Mesendoderm (in vitro differentiated cells): ENCODE measurements around the gene CENPB.

Experiments
- DNase-seq: peaks from one replicate; pipeline ENCODE4 v3.0.0; 2013
- H2AK5ac ChIP-seq: 2 replicates; pipeline ENCODE4 v1.6.1; 2013; ENCODE audit warnings: low read length, inconsistent platforms
- H2BK120ac ChIP-seq: 2 replicates; pipeline ENCODE4 v1.6.1; 2013; ENCODE audit warnings: low read depth, mild to moderate bottlenecking, low read length, moderate library complexity, mixed read lengths
- H2BK15ac ChIP-seq: replicated peaks from 2 replicates; pipeline ENCODE4 v1.6.1; 2013; ENCODE audit warnings: low read depth, mild to moderate bottlenecking, moderate library complexity
- H2BK5ac ChIP-seq: 2 replicates; pipeline ENCODE4 v1.6.1; 2013; ENCODE audit warnings: low read length, inconsistent platforms
- H3K18ac ChIP-seq: 2 replicates; pipeline ENCODE4 v1.6.1; 2013; ENCODE audit warnings: mild to moderate bottlenecking, low read length, mixed read lengths
- H3K23ac ChIP-seq: one replicate; pipeline ENCODE4 v1.6.1; 2013; ENCODE audit warnings: low read length
- H3K27ac ChIP-seq: 2 replicates; pipeline ENCODE4 v1.5.1; 2013; ENCODE audit warnings: low read depth, mild to moderate bottlenecking, inconsistent platforms, low read length, moderate library complexity
- H3K27me3 ChIP-seq: 2 replicates; pipeline ENCODE4 v1.6.1; 2013; ENCODE audit warnings: low read length, control low read depth, mild to moderate bottlenecking, inconsistent platforms; ENCODE audit not compliant: insufficient read depth, poor library complexity
- H3K36me3 ChIP-seq: 2 replicates; pipeline ENCODE4 v1.6.1; 2013; ENCODE audit warnings: low read length, inconsistent platforms; ENCODE audit not compliant: control insufficient read depth, insufficient read depth
- H3K4ac ChIP-seq: one replicate; pipeline ENCODE4 v1.6.1; 2013; ENCODE audit warnings: low read depth, mild to moderate bottlenecking, low read length, moderate library complexity
- H3K4me1 ChIP-seq: 2 replicates; pipeline ENCODE4 v1.6.1; 2013; ENCODE audit warnings: low read depth, low read length, inconsistent platforms; ENCODE audit not compliant: control insufficient read depth
- H3K4me2 ChIP-seq: 2 replicates; pipeline ENCODE4 v1.6.1; 2013; ENCODE audit warnings: low read length
- H3K4me3 ChIP-seq: 2 replicates; pipeline ENCODE4 v1.5.1; 2013; ENCODE audit warnings: mild to moderate bottlenecking, low read length
- H3K56ac ChIP-seq: one replicate; pipeline ENCODE4 v1.6.1; 2013; ENCODE audit warnings: low read length
- H3K79me1 ChIP-seq: 2 replicates; pipeline ENCODE4 v1.6.1; 2013; ENCODE audit warnings: low read length, inconsistent platforms
- H3K79me2 ChIP-seq: 2 replicates; pipeline ENCODE4 v1.6.1; 2013; ENCODE audit warnings: mild to moderate bottlenecking, low read length; ENCODE audit not compliant: control insufficient read depth, insufficient read depth
- H3K9ac ChIP-seq: 2 replicates; pipeline ENCODE4 v1.6.1; 2013; ENCODE audit warnings: low read length, inconsistent platforms
- H4K5ac ChIP-seq: one replicate; pipeline ENCODE4 v1.6.1; 2013; ENCODE audit warnings: low read length
- H4K8ac ChIP-seq: one replicate; pipeline ENCODE4 v1.6.1; 2013; ENCODE audit warnings: low read depth, mild to moderate bottlenecking, control low read depth, low read length, moderate library complexity
- WGBS: extraction: QIAGEN DNeasy Blood & Tissue Kit; methylation state at CpG from one replicate; pipeline ENCODE4 v1.1.7; 2013; ENCODE audit warnings: low lambda C conversion rate, missing lambda C conversion rate; ENCODE audit not compliant: insufficient coverage; ENCODE audit errors: extremely low coverage; 5-methylcytosine and 5-hydroxymethylcytosine counted together

Gene CENPB

DNA sequence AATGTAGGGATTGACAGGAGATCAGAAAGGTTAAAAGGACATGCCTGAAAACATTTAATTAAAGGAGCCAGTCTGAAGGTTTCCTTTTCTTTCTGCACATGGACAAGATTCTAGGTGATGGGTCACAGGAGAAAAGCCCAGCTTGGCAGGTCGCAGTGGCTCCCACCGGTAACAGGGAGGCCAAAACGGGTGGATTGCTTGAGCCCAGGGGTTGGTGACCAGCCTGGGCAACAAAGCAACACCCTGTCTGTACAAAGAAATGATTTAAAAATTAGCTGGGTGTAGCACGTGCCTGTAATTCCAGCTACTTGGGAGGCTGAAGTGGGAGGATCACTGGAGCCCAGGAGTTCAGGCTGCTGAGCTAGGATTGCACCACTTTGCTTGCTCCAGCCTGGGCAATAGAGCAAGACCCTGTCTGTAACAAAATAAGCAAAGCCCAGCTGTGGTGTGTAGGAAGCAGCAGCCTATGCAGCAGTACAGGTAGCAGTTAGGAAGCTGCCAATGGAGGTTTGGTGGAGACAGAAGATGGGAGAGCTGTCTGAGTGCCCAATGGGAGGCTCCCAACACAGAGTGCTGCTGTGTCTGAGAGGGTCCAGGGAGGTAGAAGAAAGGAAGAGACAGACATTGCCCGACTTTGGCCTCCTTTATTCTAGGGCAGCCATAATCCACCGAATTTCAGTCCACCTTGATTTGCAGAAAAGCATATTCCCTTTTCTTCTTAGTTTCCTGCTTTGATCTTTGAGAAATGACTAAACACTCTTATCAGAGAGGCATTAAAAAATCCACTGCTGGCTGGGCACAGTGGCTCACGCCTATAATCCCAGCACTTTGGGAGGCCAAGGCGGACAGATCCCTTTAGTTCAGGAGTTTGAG is 26.7 kb upstream of the CENPB start:
- Histone ChIP-seq H2AK5ac (no peak overlapping the region), H3K27me3 (no peaks in the 10 kb centered on the region), H4K5ac (no peak overlapping the region), H3K79me1 (no peaks in the 10 kb centered on the region), H3K56ac (no peak overlapping the region), H2BK120ac (no peak overlapping the region), H3K27ac (no peak overlapping the region), H3K4me2 (no peak overlapping the region), H3K23ac (no peak overlapping the region), H3K4me3 (no peak overlapping the region), H3K36me3 (no peaks in the 10 kb centered on the region), H3K9ac (no peak overlapping the region), H3K79me2 (no peaks in the 10 kb centered on the region), H3K4me1 (no peaks in the 10 kb centered on the region), H2BK15ac (no peak overlapping the region), H3K18ac (no peak overlapping the region), H3K4ac (no peak overlapping the region), H4K8ac (no peak overlapping the region), H2BK5ac (no peak overlapping the region)
- WGBS, result no CpG with 5 or more reads among the region's 8 CpGs
- DNase-seq, result no peak

DNA sequence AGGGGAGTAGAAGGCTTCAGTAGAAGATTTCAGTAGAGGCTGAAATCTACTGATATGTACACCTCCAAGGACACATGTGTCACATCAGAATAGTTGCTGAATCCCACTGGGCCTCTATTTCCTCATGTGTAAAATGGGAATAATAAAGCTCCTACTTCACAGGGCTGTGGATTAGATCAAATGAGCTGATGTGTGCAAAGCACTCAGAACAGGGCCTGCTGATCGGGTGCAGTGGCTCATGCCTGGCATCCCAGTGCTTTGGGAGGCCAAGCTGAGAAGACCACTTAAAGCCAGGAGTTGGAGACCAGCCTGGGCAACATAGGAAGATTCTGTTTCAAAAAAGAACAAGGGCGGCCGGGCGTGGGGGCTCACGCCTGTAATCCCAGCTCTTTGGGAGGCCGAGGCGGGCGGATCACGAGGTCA is 25.7 kb upstream of the CENPB start:
- H3K27ac ChIP-seq, result no peak overlapping the region
- no peak overlapping the region for H2BK15ac ChIP-seq
- H3K27me3 ChIP-seq, result no peaks in the 10 kb centered on the region
- no peaks in the 10 kb centered on the region for H3K79me2 ChIP-seq
- no peak overlapping the region for H3K4me2 ChIP-seq
- H3K79me1 ChIP-seq, result no peaks in the 10 kb centered on the region
- H3K4me1 ChIP-seq, result no peaks in the 10 kb centered on the region
- no peaks in the 10 kb centered on the region for H3K36me3 ChIP-seq
- H4K5ac ChIP-seq, result no peak overlapping the region
- H3K4me3 ChIP-seq, result no peak overlapping the region
- no peak overlapping the region for H3K4ac ChIP-seq
- H2BK5ac ChIP-seq, result no peak overlapping the region
- no peak overlapping the region for H4K8ac ChIP-seq
- H3K9ac ChIP-seq, result no peak overlapping the region
- no peak overlapping the region for H2AK5ac ChIP-seq
- H3K18ac ChIP-seq, result no peak overlapping the region
- no peak overlapping the region for H3K23ac ChIP-seq
- no peak overlapping the region for H2BK120ac ChIP-seq
- no CpG with 5 or more reads among the region's 9 CpGs for WGBS
- no peak for DNase-seq
- H3K56ac ChIP-seq, result no peak overlapping the region

DNA sequence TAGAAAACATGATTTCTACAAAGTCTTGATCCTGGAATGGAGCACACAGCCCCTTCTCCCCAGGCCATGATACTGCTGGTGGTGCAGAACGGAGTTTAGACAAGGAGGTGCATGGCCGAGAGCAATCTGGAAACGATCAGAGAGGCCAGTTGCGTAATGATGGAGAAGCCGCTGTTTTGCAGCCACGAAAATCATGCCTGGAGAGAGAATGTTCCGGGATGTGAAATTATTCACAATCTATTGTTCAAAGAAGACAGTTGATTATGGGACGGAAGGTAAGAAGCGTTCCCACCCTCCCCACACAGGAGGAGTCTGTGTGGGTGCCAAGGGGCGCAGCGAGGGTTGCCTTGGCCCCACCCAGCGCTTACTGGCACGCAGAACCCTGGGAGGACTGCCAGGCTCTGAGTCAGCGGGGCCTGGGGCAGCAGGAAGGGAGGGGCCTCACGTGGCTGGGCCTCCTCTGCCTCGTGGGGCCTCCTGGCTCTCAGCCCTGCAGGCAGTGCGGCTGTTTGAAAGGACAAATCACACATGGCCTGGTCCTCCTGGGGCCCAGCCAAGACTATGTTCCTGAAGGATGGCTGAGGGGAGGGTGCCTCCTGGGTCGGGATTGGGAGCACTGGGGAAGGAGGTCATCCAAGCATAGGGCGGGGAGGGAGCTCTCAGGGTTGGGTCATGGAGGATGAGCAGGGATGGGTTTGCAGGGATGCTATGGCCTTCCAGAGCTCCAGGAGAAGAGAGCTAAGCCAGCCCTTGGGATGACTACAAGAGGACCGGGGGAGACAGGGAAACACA is 25.1 kb upstream of the CENPB start:
- no peaks in the 10 kb centered on the region for H3K4me1 ChIP-seq
- H2BK120ac ChIP-seq, result no peak overlapping the region
- no peaks in the 10 kb centered on the region for H3K79me2 ChIP-seq
- H4K8ac ChIP-seq, result no peak overlapping the region
- H3K4me3 ChIP-seq, result no peak overlapping the region
- no CpG with 5 or more reads among the region's 20 CpGs for WGBS
- H3K27ac ChIP-seq, result no peak overlapping the region
- H3K4ac ChIP-seq, result no peak overlapping the region
- no peak overlapping the region for H3K23ac ChIP-seq
- H2BK5ac ChIP-seq, result no peak overlapping the region
- no peak overlapping the region for H4K5ac ChIP-seq
- no peaks in the 10 kb centered on the region for H3K36me3 ChIP-seq
- peak overlapping the region; percentile 2 for H3K56ac ChIP-seq
- H3K18ac ChIP-seq, result no peak overlapping the region
- no peaks in the 10 kb centered on the region for H3K79me1 ChIP-seq
- no peak overlapping the region for H2BK15ac ChIP-seq
- no peak overlapping the region for H2AK5ac ChIP-seq
- no peak overlapping the region for H3K9ac ChIP-seq
- no peak for DNase-seq
- H3K27me3 ChIP-seq, result no peaks in the 10 kb centered on the region
- no peak overlapping the region for H3K4me2 ChIP-seq

DNA sequence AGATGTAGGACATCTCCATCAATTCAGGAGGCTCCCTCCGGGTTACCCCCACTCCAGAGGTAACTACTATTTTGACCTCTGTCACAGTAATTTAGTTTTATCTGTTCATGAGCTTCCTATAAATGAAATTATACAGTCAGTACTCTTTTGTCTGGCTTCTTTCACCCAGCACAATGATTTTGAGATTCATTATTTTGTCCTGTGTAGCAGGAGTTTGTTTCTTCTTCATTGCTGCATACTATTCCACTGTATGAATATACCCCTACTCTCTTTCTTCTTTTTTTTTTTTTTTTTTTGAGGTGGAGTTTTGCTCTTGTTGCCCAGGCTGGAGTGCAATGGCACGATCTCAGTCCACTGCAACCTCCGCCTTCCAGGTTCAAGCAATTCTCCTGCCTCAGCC is 22.0 kb upstream of the CENPB start:
- no CpG with 5 or more reads among the region's 3 CpGs for WGBS
- Histone ChIP-seq H3K4me2 (no peak overlapping the region), H3K36me3 (peaks cover 2% of the 10 kb centered on the region), H3K79me2 (no peaks in the 10 kb centered on the region), H2BK15ac (no peak overlapping the region), H3K27me3 (no peaks in the 10 kb centered on the region), H3K18ac (no peak overlapping the region), H3K9ac (no peak overlapping the region), H2BK120ac (no peak overlapping the region), H2BK5ac (no peak overlapping the region), H4K8ac (no peak overlapping the region), H3K23ac (no peak overlapping the region), H2AK5ac (no peak overlapping the region), H4K5ac (no peak overlapping the region), H3K27ac (no peak overlapping the region), H3K79me1 (no peaks in the 10 kb centered on the region), H3K4me1 (no peaks in the 10 kb centered on the region), H3K4ac (no peak overlapping the region), H3K56ac (no peak overlapping the region), H3K4me3 (no peak overlapping the region)
- DNase-seq, result no peak

DNA sequence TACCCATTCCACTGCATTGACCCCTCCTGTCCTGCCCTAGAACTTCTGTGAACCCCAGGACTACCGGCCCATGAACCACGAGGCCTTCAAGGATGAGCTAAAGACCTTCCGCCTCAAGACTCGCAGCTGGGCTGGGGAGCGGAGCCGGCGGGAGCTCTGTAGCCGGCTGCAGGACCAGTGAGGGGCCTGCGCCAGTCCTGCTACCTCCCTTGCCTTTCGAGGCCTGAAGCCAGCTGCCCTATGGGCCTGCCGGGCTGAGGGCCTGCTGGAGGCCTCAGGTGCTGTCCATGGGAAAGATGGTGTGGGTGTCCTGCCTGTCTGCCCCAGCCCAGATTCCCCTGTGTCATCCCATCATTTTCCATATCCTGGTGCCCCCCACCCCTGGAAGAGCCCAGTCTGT is 18.2 kb upstream of the CENPB start:
- Histone ChIP-seq H3K79me1 (no peaks in the 10 kb centered on the region), H3K56ac (no peak overlapping the region), H3K23ac (no peak overlapping the region), H2BK5ac (no peak overlapping the region), H3K4me2 (no peak overlapping the region), H2BK15ac (no peak overlapping the region), H3K36me3 (peaks cover 10% of the 10 kb centered on the region), H3K4me1 (peaks cover 6% of the 10 kb centered on the region), H3K18ac (no peak overlapping the region), H4K8ac (no peak overlapping the region), H3K4ac (no peak overlapping the region), H2AK5ac (no peak overlapping the region), H3K4me3 (no peak overlapping the region), H3K27ac (no peak overlapping the region), H2BK120ac (no peak overlapping the region), H3K9ac (no peak overlapping the region), H3K79me2 (no peaks in the 10 kb centered on the region), H3K27me3 (no peaks in the 10 kb centered on the region), H4K5ac (no peak overlapping the region)
- DNase-seq, result no peak
- WGBS, result no CpG with 5 or more reads among the region's 11 CpGs
